ENCODE measurements around the gene IFNA2.
"Not testable (repeated sequence)": the region's sequence is repeated elsewhere in the genome, so short reads cannot be mapped to it uniquely, and the experiment has no call there.

The IFNA2 gene

DNA sequence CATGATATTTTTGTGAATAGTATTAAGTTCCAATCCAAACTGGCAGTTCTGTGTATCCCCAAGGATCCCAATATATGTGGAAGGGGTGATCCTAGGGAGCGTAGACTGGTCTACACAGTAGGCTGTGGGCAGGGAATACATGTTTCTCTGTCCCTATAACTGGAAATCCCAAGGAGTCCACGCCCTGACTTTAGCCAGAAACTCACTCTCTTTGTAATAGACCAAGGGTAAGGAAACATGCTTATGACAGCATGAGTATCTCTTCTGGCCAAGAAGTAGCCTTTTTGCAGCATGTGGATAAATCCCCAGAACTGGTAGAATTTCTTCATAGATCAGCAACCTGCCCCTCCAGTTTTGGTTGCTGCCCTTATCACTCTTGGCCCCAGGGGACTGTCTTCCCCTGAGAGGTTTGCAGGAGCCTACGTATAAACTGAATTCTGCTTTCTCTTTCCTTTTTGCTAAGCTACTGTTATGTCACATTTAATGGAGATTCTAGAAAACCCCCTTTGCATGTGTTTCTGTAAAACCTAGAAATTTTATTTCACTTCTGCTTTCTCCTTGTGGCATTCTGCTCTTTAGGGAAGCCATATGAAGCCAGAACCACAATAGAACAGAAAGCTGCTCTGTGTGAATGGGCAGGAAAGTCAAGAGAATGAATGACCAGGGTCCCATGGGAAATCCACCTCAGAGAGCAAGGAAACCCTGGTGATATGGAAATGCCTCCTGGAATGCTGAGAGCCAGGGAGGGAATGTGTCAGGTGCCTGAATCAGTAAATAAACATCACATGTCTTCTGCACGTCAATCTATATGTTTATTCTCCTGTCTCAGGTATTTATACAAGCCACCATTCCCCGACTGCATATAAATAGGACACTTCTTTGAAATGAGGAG lies 3.5 kb downstream of the IFNA2 start:
- H3K27me3 ChIP-seq (ENCODE audit: insufficient read depth, poor library complexity, severe bottlenecking) = no peaks in the 10 kb centered on the region
- H3K4me3 ChIP-seq (replicated peaks; ENCODE audit: insufficient read depth, low read length) = no peak overlapping the region; the same call in 1 of the 2 replicates
- DNase-seq (ENCODE audit: low read depth in 1 of 2, low spot score in 1 of 2) = peak in 1 of 2 experiments; percentile 21
- H3K27ac ChIP-seq (replicated peaks) = no peak overlapping the region
- TF ChIP-seq POLR2AphosphoS5 (IDR thresholded peaks at IDR 0.05; ENCODE audit: low read depth) (no peak), SPI1 (IDR thresholded peaks at IDR 0.05; ENCODE audit: borderline replicate concordance, low read depth) (peak; percentile 85)

DNA sequence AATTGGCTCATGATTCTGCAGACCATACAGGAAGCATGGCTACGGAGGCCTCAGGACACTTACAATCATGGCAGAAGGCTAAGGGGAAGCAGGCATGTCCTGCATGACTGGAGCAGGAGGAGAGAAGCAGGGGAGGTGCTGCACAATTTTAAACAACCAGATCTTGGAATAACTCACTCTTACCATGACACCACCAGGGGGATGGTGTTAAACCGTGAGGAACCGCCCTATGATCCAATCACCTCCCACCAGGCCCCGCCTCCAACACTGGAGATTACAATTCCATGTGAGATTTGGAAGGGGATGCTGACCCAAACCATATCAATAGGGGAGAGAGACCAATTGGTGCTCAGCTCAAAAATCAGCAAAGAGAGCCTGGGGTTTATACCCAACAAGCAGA lies 13.7 kb downstream of the IFNA2 start:
- not testable (repeated sequence) for DNase-seq (ENCODE audit: low read depth in 1 of 2, low spot score in 1 of 2); H3K27me3 ChIP-seq (ENCODE audit: insufficient read depth, poor library complexity, severe bottlenecking); H3K27ac ChIP-seq (replicated peaks); H3K4me3 ChIP-seq (replicated peaks; ENCODE audit: insufficient read depth, low read length)

DNA sequence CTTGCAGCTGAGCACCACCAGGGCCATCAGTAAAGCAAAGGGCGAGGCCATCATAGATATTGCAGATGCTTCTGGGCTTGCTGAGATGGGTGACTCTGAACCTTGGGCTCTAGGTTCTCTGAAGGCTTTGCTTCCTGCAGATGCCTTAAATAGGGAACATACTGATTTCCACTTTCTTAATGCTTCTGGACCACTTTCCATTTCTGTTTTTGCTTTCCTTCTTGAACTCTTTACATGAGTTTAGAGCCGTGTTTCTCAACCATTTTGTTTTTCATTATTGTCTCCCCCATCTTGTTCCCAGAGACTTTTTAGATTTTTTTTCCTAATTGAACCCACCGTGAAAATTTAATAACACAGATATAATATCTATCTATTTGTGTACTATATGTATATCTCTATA lies 17.2 kb downstream of the IFNA2 start, which contains the start of gene IFNA13:
Gene IFNA13 (minus strand): TSS at position 101 of the 400 bp plus-strand sequence. CDS start 47 bp downstream, at position 54.
- Histone ChIP-seq H3K4me3 (replicated peaks; ENCODE audit: insufficient read depth, low read length) (no peak within 1 kb of the TSS), H3K27me3 (ENCODE audit: insufficient read depth, poor library complexity, severe bottlenecking) (no peaks in the 10 kb centered on the region), H3K27ac (replicated peaks) (no peak within 1 kb of the TSS)
- no peak for DNase-seq (ENCODE audit: low read depth in 1 of 2, low spot score in 1 of 2)
- TF ChIP-seq, protein P1, sequence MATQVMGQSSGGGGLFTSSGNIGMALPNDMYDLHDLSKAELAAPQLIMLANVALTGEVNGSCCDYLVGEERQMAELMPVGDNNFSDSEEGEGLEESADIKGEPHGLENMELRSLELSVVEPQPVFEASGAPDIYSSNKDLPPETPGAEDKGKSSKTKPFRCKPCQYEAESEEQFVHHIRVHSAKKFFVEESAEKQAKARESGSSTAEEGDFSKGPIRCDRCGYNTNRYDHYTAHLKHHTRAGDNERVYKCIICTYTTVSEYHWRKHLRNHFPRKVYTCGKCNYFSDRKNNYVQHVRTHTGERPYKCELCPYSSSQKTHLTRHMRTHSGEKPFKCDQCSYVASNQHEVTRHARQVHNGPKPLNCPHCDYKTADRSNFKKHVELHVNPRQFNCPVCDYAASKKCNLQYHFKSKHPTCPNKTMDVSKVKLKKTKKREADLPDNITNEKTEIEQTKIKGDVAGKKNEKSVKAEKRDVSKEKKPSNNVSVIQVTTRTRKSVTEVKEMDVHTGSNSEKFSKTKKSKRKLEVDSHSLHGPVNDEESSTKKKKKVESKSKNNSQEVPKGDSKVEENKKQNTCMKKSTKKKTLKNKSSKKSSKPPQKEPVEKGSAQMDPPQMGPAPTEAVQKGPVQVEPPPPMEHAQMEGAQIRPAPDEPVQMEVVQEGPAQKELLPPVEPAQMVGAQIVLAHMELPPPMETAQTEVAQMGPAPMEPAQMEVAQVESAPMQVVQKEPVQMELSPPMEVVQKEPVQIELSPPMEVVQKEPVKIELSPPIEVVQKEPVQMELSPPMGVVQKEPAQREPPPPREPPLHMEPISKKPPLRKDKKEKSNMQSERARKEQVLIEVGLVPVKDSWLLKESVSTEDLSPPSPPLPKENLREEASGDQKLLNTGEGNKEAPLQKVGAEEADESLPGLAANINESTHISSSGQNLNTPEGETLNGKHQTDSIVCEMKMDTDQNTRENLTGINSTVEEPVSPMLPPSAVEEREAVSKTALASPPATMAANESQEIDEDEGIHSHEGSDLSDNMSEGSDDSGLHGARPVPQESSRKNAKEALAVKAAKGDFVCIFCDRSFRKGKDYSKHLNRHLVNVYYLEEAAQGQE (IDR thresholded peaks at IDR 0.05; ENCODE audit: insufficient replicate concordance, low read depth) = no peak
- TF ChIP-seq GABPA (IDR thresholded peaks at IDR 0.05; ENCODE audit: low read depth) (no peak), POLR2AphosphoS5 (IDR thresholded peaks at IDR 0.05; ENCODE audit: low read depth) (no peak), SPI1 (IDR thresholded peaks at IDR 0.05; ENCODE audit: borderline replicate concordance, low read depth) (no peak)
- TF ChIP-seq, protein P2, sequence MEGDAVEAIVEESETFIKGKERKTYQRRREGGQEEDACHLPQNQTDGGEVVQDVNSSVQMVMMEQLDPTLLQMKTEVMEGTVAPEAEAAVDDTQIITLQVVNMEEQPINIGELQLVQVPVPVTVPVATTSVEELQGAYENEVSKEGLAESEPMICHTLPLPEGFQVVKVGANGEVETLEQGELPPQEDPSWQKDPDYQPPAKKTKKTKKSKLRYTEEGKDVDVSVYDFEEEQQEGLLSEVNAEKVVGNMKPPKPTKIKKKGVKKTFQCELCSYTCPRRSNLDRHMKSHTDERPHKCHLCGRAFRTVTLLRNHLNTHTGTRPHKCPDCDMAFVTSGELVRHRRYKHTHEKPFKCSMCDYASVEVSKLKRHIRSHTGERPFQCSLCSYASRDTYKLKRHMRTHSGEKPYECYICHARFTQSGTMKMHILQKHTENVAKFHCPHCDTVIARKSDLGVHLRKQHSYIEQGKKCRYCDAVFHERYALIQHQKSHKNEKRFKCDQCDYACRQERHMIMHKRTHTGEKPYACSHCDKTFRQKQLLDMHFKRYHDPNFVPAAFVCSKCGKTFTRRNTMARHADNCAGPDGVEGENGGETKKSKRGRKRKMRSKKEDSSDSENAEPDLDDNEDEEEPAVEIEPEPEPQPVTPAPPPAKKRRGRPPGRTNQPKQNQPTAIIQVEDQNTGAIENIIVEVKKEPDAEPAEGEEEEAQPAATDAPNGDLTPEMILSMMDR (IDR thresholded peaks at IDR 0.05; ENCODE audit: insufficient read depth, low read length) = no peak

DNA sequence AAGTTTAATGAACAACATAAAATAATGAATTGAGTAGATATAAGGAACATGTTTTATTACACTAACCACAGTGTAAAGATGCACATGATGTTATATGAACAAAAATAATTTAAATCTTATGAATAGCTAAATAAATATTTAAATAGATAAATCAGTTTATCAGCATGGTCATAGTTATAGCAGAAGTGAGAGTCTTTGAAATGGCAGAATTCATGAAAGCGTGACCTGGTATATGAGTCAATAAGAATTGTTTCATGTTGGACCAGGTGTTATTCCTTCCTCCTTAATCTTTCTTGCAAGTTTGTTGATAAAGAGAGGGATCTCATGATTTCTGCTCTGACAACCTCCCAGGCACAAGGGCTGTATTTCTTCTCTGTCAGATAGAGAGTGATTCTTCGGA lies 18.0 kb downstream of the IFNA2 start:
- not testable (repeated sequence) for DNase-seq (ENCODE audit: low read depth in 1 of 2, low spot score in 1 of 2); H3K27me3 ChIP-seq (ENCODE audit: insufficient read depth, poor library complexity, severe bottlenecking); H3K4me3 ChIP-seq (replicated peaks; ENCODE audit: insufficient read depth, low read length); H3K27ac ChIP-seq (replicated peaks)

DNA sequence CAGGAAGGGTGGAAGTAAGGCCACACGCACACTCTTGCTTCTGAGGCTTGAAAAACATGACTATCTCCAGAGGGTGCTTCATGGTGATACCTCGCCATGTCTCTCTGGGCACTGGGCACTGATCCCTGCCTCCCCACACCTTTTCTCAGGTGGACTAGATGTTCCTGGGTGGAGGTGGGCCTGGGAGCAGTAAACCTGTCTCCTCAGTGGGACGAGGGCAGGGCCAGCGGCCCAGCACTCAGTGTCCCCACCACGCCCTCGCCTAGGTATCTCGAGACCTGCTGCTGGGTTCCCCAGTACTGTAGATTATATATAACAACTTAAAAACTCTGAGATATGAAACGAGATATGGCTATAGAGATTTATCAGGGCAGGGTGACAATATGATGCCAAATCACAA lies 22.9 kb downstream of the IFNA2 start:
- no peak for DNase-seq (ENCODE audit: low read depth in 1 of 2, low spot score in 1 of 2)
- H3K4me3 ChIP-seq (replicated peaks; ENCODE audit: insufficient read depth, low read length) = no peak overlapping the region
- no peak overlapping the region for H3K27ac ChIP-seq (replicated peaks)
- H3K27me3 ChIP-seq (ENCODE audit: insufficient read depth, poor library complexity, severe bottlenecking) = no peaks in the 10 kb centered on the region
- TF ChIP-seq, protein P1 (IDR thresholded peaks at IDR 0.05; ENCODE audit: insufficient replicate concordance, low read depth) = no peak
- TF ChIP-seq POLR2AphosphoS5 (IDR thresholded peaks at IDR 0.05; ENCODE audit: low read depth) (no peak), GABPA (IDR thresholded peaks at IDR 0.05; ENCODE audit: low read depth) (no peak), SPI1 (IDR thresholded peaks at IDR 0.05; ENCODE audit: borderline replicate concordance, low read depth) (no peak)

Measured in HL-60 (cell line).